Type B pancreatic cell (in vitro differentiated cells): ENCODE data around the gene PMAIP1. TPM values are rescaled to one million over a fixed set of nuclear protein-coding genes. Genes with fewer than 3 reads are reported as not detected.

ENCODE experiments used
- DNase-seq: peaks from one replicate; pipeline ENCODE4 v3.0.0; 2021; ENCODE audit warnings: mixed read lengths; ENCODE audit not compliant: unreplicated experiment; ENCODE audit errors: extremely low spot score
- H3K27ac Mint-ChIP-seq: 2 replicates; pipeline ENCODE4 v1.8.0; 2021; ENCODE audit warnings: mild to moderate bottlenecking, mixed read lengths
- H3K27me3 Mint-ChIP-seq: 2 replicates; pipeline ENCODE4 v1.8.0; 2021; ENCODE audit warnings: mixed read lengths
- H3K36me3 Mint-ChIP-seq: 2 replicates; pipeline ENCODE4 v1.8.0; 2021; ENCODE audit warnings: mixed read lengths
- H3K4me1 Mint-ChIP-seq: one replicate; pipeline ENCODE4 v1.8.0; 2021; ENCODE audit warnings: mixed read lengths; ENCODE audit not compliant: unreplicated experiment
- H3K4me3 Mint-ChIP-seq: 2 replicates; pipeline ENCODE4 v1.8.0; 2021; ENCODE audit warnings: mild to moderate bottlenecking, mixed read lengths
- H3K9me3 Mint-ChIP-seq: 2 replicates; pipeline ENCODE4 v1.8.0; 2021; ENCODE audit warnings: mixed read lengths
- CTCF ChIP-seq: fragments of 200-600 bp; sonication (generic); conservative IDR thresholded peaks from 2 replicates; pipeline ENCODE4 v1.5.0; 2021; ENCODE audit warnings: antibody characterized with exemption, mild to moderate bottlenecking
- total RNA-seq: library from RNA; stranded (reverse); gene quantifications from 2 replicates; pipeline ENCODE4 v1.2.1, GENCODE V29; 2021; ENCODE audit warnings: low replicate concordance

PMAIP1 gene
- total RNA-seq, 1 donor from 2014 or later: 16.5 TPM

DNA sequence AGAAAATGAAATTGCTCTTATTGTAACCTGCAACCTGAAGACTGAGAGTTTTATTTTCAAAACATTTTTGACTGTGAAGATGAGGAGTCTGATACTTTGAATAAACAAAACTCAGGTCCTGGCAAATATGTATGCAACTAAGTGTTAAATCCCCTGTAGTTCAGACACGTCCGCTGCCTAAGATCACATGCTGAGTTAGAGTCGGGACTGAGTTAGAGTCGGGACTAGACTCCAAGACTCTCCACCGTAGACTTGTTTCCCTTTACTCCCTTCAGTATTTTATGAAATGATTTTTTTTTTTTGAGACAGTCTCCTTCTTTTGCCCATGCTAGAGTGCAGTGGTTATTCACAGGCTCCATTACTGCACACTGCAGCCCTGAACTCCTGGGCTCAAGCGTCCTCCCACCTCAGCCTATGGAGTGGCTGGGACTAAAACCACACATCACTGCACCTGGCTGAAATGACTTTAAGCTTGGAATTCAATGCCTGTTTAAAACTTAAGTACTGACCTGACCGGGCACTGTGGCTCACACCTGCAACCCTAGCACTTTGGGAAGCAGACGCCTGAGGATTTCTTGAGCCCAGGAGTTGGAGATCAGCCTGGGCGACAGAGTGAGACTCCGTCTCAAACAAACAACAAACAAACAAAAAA, 28.0 kb upstream of the PMAIP1 start:
- no peaks in the 10 kb centered on the region for H3K36me3 Mint-ChIP-seq
- no peak overlapping the region for H3K4me3 Mint-ChIP-seq
- DNase-seq: no peak
- TF ChIP-seq CTCF: no peak
- no peak overlapping the region for H3K27ac Mint-ChIP-seq
- H3K9me3 Mint-ChIP-seq: no peaks in the 10 kb centered on the region
- peaks cover 6% of the 10 kb centered on the region for H3K27me3 Mint-ChIP-seq
- H3K4me1 Mint-ChIP-seq: no peaks in the 10 kb centered on the region

GRCh38 chr18:59873641-59874040, 26.2 kb upstream of the PMAIP1 start:
- no peak overlapping the region for H3K27ac Mint-ChIP-seq
- DNase-seq: no peak
- no peaks in the 10 kb centered on the region for H3K9me3 Mint-ChIP-seq
- TF ChIP-seq CTCF: no peak
- H3K4me1 Mint-ChIP-seq: no peaks in the 10 kb centered on the region
- no peak overlapping the region for H3K4me3 Mint-ChIP-seq
- H3K27me3 Mint-ChIP-seq: peaks cover 6% of the 10 kb centered on the region
- H3K36me3 Mint-ChIP-seq: no peaks in the 10 kb centered on the region

DNA sequence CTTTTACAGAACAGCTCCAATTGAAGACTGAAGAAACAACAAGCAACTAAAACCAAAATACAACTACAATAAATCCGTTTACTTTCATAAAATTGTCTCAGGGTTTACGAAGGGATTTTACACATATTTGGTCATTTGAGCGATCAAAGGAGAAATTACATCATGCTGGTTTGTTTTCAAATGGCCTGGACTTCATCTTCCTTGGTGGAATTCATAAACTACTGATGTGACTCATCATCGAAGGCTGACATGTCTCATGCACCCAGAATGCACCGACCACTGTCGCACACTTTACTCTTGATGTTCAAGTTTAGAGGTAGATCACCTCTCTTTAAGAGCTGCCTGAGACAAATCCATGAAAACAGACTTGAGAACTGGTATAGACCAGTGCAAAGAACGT, 25.6 kb upstream of the PMAIP1 start:
- TF ChIP-seq CTCF: no peak
- Mint-ChIP-seq H3K9me3 (no peaks in the 10 kb centered on the region), H3K36me3 (no peaks in the 10 kb centered on the region), H3K27me3 (peaks cover 6% of the 10 kb centered on the region), H3K4me1 (no peaks in the 10 kb centered on the region), H3K27ac (no peak overlapping the region), H3K4me3 (no peak overlapping the region)
- DNase-seq: no peak

DNA sequence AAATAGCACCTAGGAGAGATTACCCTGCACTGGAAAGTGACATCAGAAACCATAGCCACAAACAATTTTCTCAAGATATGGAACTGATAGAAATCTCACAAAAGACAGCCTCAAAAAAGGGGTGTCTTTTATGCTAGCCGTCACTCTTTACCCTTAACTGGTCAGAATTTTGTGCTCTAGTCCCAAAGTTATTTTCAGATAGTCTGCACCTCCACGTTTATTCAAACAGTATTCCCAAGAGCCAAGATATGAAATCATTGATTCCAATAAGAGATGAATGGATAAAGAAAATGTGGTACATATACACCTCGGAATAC, 23.5 kb upstream of the PMAIP1 start:
- no peak for TF ChIP-seq CTCF
- H3K9me3 Mint-ChIP-seq: no peaks in the 10 kb centered on the region
- no peaks in the 10 kb centered on the region for H3K36me3 Mint-ChIP-seq
- no peak overlapping the region for H3K4me3 Mint-ChIP-seq
- no peak overlapping the region for H3K27ac Mint-ChIP-seq
- no peak for DNase-seq
- peaks cover 6% of the 10 kb centered on the region for H3K27me3 Mint-ChIP-seq
- H3K4me1 Mint-ChIP-seq: no peaks in the 10 kb centered on the region

- DNase-seq: no peak
- TF ChIP-seq CTCF: no peak
- Mint-ChIP-seq H3K4me1 (peaks cover 10% of the 10 kb centered on the region), H3K9me3 (no peaks in the 10 kb centered on the region), H3K4me3 (no peak overlapping the region), H3K36me3 (no peaks in the 10 kb centered on the region), H3K27ac (no peak overlapping the region), H3K27me3 (no peaks in the 10 kb centered on the region)
Measured at GRCh38 chr18:59877361-59877760, 22.4 kb upstream of the PMAIP1 start.

DNA sequence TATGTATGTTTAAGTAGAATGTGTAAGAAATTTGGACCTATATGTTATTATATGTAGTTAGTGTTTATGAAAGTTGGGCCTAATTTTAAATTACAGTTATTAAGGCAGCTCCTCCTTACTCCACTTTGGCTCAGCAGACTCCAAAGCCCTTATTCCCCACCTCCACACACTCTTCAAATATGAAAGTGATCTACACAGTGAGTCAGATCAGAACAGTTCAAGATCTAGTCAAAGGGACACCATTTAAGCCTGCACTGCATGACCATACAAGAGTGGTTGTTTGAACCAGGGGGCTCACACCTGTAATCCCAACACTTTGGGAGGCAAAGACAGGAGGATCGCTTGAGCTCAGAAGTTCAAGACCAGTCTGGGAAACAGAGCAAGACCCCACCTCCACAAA, 21.2 kb upstream of the PMAIP1 start:
- Mint-ChIP-seq H3K4me1 (peaks cover 20% of the 10 kb centered on the region), H3K27me3 (no peaks in the 10 kb centered on the region), H3K27ac (no peak overlapping the region), H3K36me3 (no peaks in the 10 kb centered on the region), H3K4me3 (no peak overlapping the region), H3K9me3 (no peaks in the 10 kb centered on the region)
- DNase-seq: no peak
- no peak for TF ChIP-seq CTCF
